A549 (cell line): Measurements from ENCODE around the gene SEMA3B. TPM values are rescaled to one million over a fixed set of nuclear protein-coding genes. Genes with fewer than 3 reads are reported as not detected.

ENCODE experiments used
- ATAC-seq, 2 experiments: fragments of 200-7000 bp in 1 of 2; fragments of >200 bp in 1 of 2; cut with Nextera tagmentation in 1 of 2; cut with Tn5 transposase in 1 of 2; 3 replicates each; pipeline versions ENCODE4 v1.8.0 to v1.9.1; 2018 to 2020; ENCODE audit warnings: mild to moderate bottlenecking in 1 of 2, moderate library complexity in 1 of 2
- CTCF ChIA-PET: fragments of 300-600 bp; sonication (Branson Sonifier 250); formaldehyde crosslinking; extraction: SDS; loops from one replicate; lab custom pipeline; 2021; ENCODE audit warnings: antibody characterized with exemption, inconsistent platforms; lab: Yijun Ruan, JAX
- POLR2A ChIA-PET: fragments of 350-600 bp; formaldehyde crosslinking; extraction: SDS; loops from one replicate; lab custom pipeline; 2021; ENCODE audit warnings: antibody characterized with exemption, inconsistent platforms; lab: Yijun Ruan, JAX
- DNase-seq, 2 experiments: peaks; one replicate each; pipeline versions ENCODE4 v3.0.0 to v3.0.0-alpha.2; 2011 to 2016; ENCODE audit warnings: low read depth in 1 of 2, low spot score in 1 of 2
- FAIRE-seq: peaks from 2 replicates; lab custom pipeline; 2011; peaks lifted over from hg19 to GRCh38; lab: Jason Lieb, UNC
- H3K27ac ChIP-seq, 2 experiments: fragments of >200 bp; sonication (Bioruptor Twin); formaldehyde crosslinking; 3 replicates each; pipeline ENCODE4 v1.5.1; 2016 to 2017
- H3K4me1 ChIP-seq: fragments of >200 bp; sonication (Bioruptor Twin); formaldehyde crosslinking; 3 replicates; pipeline ENCODE4 v1.6.1; 2016
- H3K4me2 ChIP-seq: fragments of >200 bp; sonication (Bioruptor Twin); formaldehyde crosslinking; 3 replicates; pipeline ENCODE4 v1.6.1; 2016
- H3K4me3 ChIP-seq: fragments of >200 bp; sonication (Bioruptor Twin); formaldehyde crosslinking; 3 replicates; pipeline ENCODE4 v1.5.1; 2016
- H3K9me3 ChIP-seq: fragments of >200 bp; sonication (Bioruptor Twin); formaldehyde crosslinking; 3 replicates; pipeline ENCODE4 v1.6.1; 2016
- CBX2 ChIP-seq: fragments of 200-600 bp; sonication (generic); IDR thresholded peaks from 2 replicates; pipeline ENCODE4 v1.6.1; 2016; ENCODE audit warnings: low read depth, mild to moderate bottlenecking, borderline replicate concordance
- CEBPB ChIP-seq, 2 experiments: fragments of >200 bp in 1 of 2; sonication (Bioruptor Twin) in 1 of 2; formaldehyde crosslinking in 1 of 2; IDR thresholded peaks; 2 replicates each; pipeline ENCODE4 v1.6.1; 2012 to 2016
- CHD2 ChIP-seq: fragments of 150-350 bp; IDR thresholded peaks from 2 replicates; pipeline ENCODE4 v1.6.1; 2014; ENCODE audit warnings: low read length; ENCODE audit not compliant: partially characterized antibody
- CTCF ChIP-seq: fragments of >200 bp; sonication (Bioruptor Twin); formaldehyde crosslinking; IDR thresholded peaks from 3 replicates; pipeline ENCODE4 v1.5.1; 2016
- EHF ChIP-seq: fragments of 250-450 bp; sonication (Bioruptor Pico); IDR thresholded peaks from 2 replicates; pipeline ENCODE4 v1.5.0; 2020; ENCODE audit warnings: mild to moderate bottlenecking
- ELK1 ChIP-seq: fragments of 150-350 bp; IDR thresholded peaks from 2 replicates; pipeline ENCODE4 v1.6.1; 2014; ENCODE audit warnings: low read depth, mild to moderate bottlenecking, low read length
- EP300 ChIP-seq, 2 experiments: fragments of >200 bp; sonication (Bioruptor Twin); formaldehyde crosslinking; IDR thresholded peaks; 2 replicates in 1 of 2; 3 replicates in 1 of 2; pipeline ENCODE4 v1.6.1; 2016 to 2017
- FOSB ChIP-seq: fragments of 250-450 bp; sonication (Bioruptor Pico); IDR thresholded peaks from 2 replicates; pipeline ENCODE4 v1.5.0; 2020; ENCODE audit warnings: mild to moderate bottlenecking, moderate library complexity
- FOSL2 ChIP-seq, 2 experiments: fragments of 450-650 bp in 1 of 2; fragments of >200 bp in 1 of 2; sonication (Bioruptor Twin) in 1 of 2; formaldehyde crosslinking; IDR thresholded peaks; 2 replicates each; pipeline versions ENCODE4 v1.5.0 to v1.6.1; 2016 to 2020; ENCODE audit warnings: mild to moderate bottlenecking in 1 of 2, moderate library complexity in 1 of 2
- GATA3 ChIP-seq: IDR thresholded peaks from 2 replicates; pipeline ENCODE4 v1.6.1; 2012; ENCODE audit warnings: borderline replicate concordance
- HDAC2 ChIP-seq: fragments of 200-600 bp; sonication (generic); IDR thresholded peaks from 2 replicates; pipeline ENCODE4 v1.6.1; 2016
- HEYL ChIP-seq: fragments of 250-450 bp; sonication (Bioruptor Pico); IDR thresholded peaks from 2 replicates; pipeline ENCODE4 v1.8.0; 2021; ENCODE audit warnings: mild to moderate bottlenecking, moderate library complexity
- HMGXB4 ChIP-seq: fragments of 250-450 bp; sonication (Bioruptor Pico); IDR thresholded peaks from 2 replicates; pipeline ENCODE4 v1.5.0; 2021; ENCODE audit warnings: mild to moderate bottlenecking, moderate library complexity, borderline replicate concordance
- JUNB ChIP-seq: fragments of >200 bp; sonication (Bioruptor Twin); formaldehyde crosslinking; IDR thresholded peaks from 2 replicates; pipeline ENCODE4 v1.6.1; 2016
- KDM1A ChIP-seq: fragments of 200-600 bp; sonication (generic); IDR thresholded peaks from 2 replicates; pipeline ENCODE4 v1.6.1; 2016; ENCODE audit warnings: low read depth, mild to moderate bottlenecking
- MAZ ChIP-seq: fragments of 150-350 bp; IDR thresholded peaks from 2 replicates; pipeline ENCODE4 v1.6.1; 2014; ENCODE audit warnings: antibody characterized with exemption, low read depth, low read length, borderline replicate concordance
- PHF8 ChIP-seq: fragments of 200-600 bp; sonication (generic); IDR thresholded peaks from 2 replicates; pipeline ENCODE4 v1.6.1; 2016; ENCODE audit warnings: low read depth, mild to moderate bottlenecking, antibody characterized with exemption, moderate library complexity, borderline replicate concordance
- POLR2A ChIP-seq: IDR thresholded peaks from 2 replicates; pipeline ENCODE4 v1.6.1; 2012; ENCODE audit warnings: mild to moderate bottlenecking, low read length
- REST ChIP-seq: fragments of 200-600 bp; sonication (generic); IDR thresholded peaks from 2 replicates; pipeline ENCODE4 v1.6.1; 2016; ENCODE audit warnings: antibody characterized with exemption, mild to moderate bottlenecking, moderate library complexity
- RNF2 ChIP-seq: fragments of 200-600 bp; sonication (generic); IDR thresholded peaks from 2 replicates; pipeline ENCODE4 v1.6.1; 2016; ENCODE audit warnings: low read depth, mild to moderate bottlenecking, antibody characterized with exemption, moderate library complexity, borderline replicate concordance
- SREBF2 ChIP-seq: fragments of 450-650 bp; IDR thresholded peaks from 2 replicates; pipeline ENCODE4 v1.6.1; 2014; ENCODE audit warnings: mild to moderate bottlenecking, moderate library complexity
- USF2 ChIP-seq: fragments of 450-650 bp; IDR thresholded peaks from 2 replicates; pipeline ENCODE4 v1.6.1; 2014; ENCODE audit warnings: antibody characterized with exemption
- ZNF302 ChIP-seq: fragments of 250-450 bp; sonication (Bioruptor Pico); IDR thresholded peaks from 2 replicates; pipeline ENCODE4 v1.9.0; 2021; ENCODE audit warnings: inconsistent platforms, mild to moderate bottlenecking, moderate library complexity
- WGBS: methylation state at CpG from one replicate; pipeline ENCODE4 v1.1.6; 2017; ENCODE audit errors: missing lambda C conversion rate; 5-methylcytosine and 5-hydroxymethylcytosine counted together
- polyA plus RNA-seq, 4 experiments: library from polyadenylated mRNA; depleted of rRNA in 3 of 4; stranded (reverse); fragments of >200 nt; fragmentation: RNase III in 1 of 4; extraction: RNeasy Plus Mini Kit Qiagen cat#74134 plus additional on column Dnase treatment in 1 of 4; gene quantifications; 2 replicates in 3 of 4; 3 replicates in 1 of 4; pipeline ENCODE4 v1.2.3, GENCODE V29; 2011 to 2017

The SEMA3B gene
- polyA plus RNA-seq, 2 of the 4 experiments (the other 2 are of a cell fraction) = 6.5 to 7.4 TPM

GRCh38 chr3:50288387-50289007 is 19.6 kb downstream of the SEMA3B start (continued):
- TF ChIP-seq ELK1 = no peak
- TF ChIP-seq RNF2 = no peak

- ATAC-seq = no peak
- WGBS = 95% methylated on average over 6 of the region's 6 CpGs
- ChIA-PET CTCF (interaction anchor here (0.6 to 1.5 kb wide), 2 partner anchors 15 to 58 kb away, joined by 3 to 4 read pairs; no protein-coding TSS in a partner anchor), POLR2A (no interaction called here)
- Histone ChIP-seq H3K27ac (no peak overlapping the region), H3K4me2 (no peak overlapping the region), H3K9me3 (no peaks in the 10 kb centered on the region), H3K4me3 (no peak overlapping the region), H3K4me1 (peaks cover 13% of the 10 kb centered on the region; the same call in 2 of the 3 replicates)
- no peak for FAIRE-seq
- DNase-seq = no peak
- TF ChIP-seq POLR2A = no peak
- TF ChIP-seq ZNF302 (CRISPR knock-in tag) = no peak
- TF ChIP-seq CTCF = no peak
- TF ChIP-seq HEYL (CRISPR knock-in tag) = no peak
- no peak for TF ChIP-seq HMGXB4 (CRISPR knock-in tag)
- TF ChIP-seq JUNB = no peak
- TF ChIP-seq KDM1A = no peak
- no peak for TF ChIP-seq USF2
- no peak for TF ChIP-seq FOSB
- no peak for TF ChIP-seq EHF (CRISPR knock-in tag)
- TF ChIP-seq CHD2 = no peak
- no peak for TF ChIP-seq GATA3
- TF ChIP-seq CBX2 = no peak
Measured at GRCh38 chr3:50289130-50289529, 20.2 kb downstream of the SEMA3B start.

GRCh38 chr3:50290161-50290641 is 21.3 kb downstream of the SEMA3B start:
- ChIA-PET POLR2A (no interaction called here), CTCF (interaction anchor here (0.7 to 1.5 kb wide), 3 partner anchors 13 to 60 kb away, joined by 3 to 4 read pairs (median 3); partner anchors contain the start of genes CYB561D2 and NPRL2)
- H3K27ac ChIP-seq = peak overlapping the region in 1 of 2 experiments; percentile 95; a peak in 2 of 6 replicates
- H3K4me3 ChIP-seq = no peak overlapping the region
- DNase-seq (no peak), FAIRE-seq (no peak), ATAC-seq (no peak)
- peak overlapping the region; percentile 81; the same call in 2 of the 3 replicates for H3K4me2 ChIP-seq
- peaks cover 13% of the 10 kb centered on the region; the same call in 2 of the 3 replicates for H3K4me1 ChIP-seq
- no peaks in the 10 kb centered on the region for H3K9me3 ChIP-seq
- WGBS = 96% methylated on average over 8 of the region's 16 CpGs
- TF ChIP-seq FOSL2 (IDR thresholded peaks at IDR 0.05) (no peak), FOSL2 (CRISPR knock-in tag; IDR thresholded peaks at IDR 0.05) (no peak), USF2 (no peak), REST (no peak), HDAC2 (no peak), PHF8 (no peak), SREBF2 (no peak), RNF2 (no peak), MAZ (no peak), CEBPB (IDR thresholded peaks at IDR 0.05) (no peak), EP300 (IDR thresholded peaks at IDR 0.05) (no peak), CBX2 (no peak)
